GM12878 (cell line): ENCODE data around the gene LHFPL3. TPM values are rescaled to one million over a fixed set of nuclear protein-coding genes. Genes with fewer than 3 reads are reported as not detected.

Source experiments
- ATAC-seq: fragments of 200-7000 bp; cut with Tn5 transposase; 3 replicates; pipeline ENCODE4 v1.9.1; 2020; ENCODE audit warnings: mild to moderate bottlenecking, moderate library complexity
- BruUV-seq: library from RNA; stranded (reverse); fragments of 400-500 nt; replicated peaks from 2 replicates; lab custom pipeline; 2021; lab: Mats Ljungman, UMichigan
- CTCF ChIA-PET: fragments of 300-600 bp; sonication (Branson Sonifier 250); formaldehyde crosslinking; extraction: SDS; loops from one replicate; lab custom pipeline; 2021; ENCODE audit warnings: inconsistent platforms; lab: Yijun Ruan, JAX
- POLR2A ChIA-PET: fragments of 350-600 bp; formaldehyde crosslinking; extraction: SDS; loops from one replicate; lab custom pipeline; 2021; ENCODE audit warnings: inconsistent platforms; lab: Charles Lee
- RAD21 ChIA-PET: fragments of 300-600 bp; sonication (Branson Sonifier 250); formaldehyde crosslinking; loops from one replicate; lab custom pipeline; 2023; ENCODE audit warnings: antibody characterized with exemption; ENCODE audit not compliant: unreplicated experiment; lab: Charles Lee
- SMC1A ChIA-PET: fragments of 300-600 bp; sonication (Branson Sonifier 250); formaldehyde crosslinking; loops from one replicate; lab custom pipeline; 2023; ENCODE audit not compliant: unreplicated experiment, uncharacterized antibody; lab: Charles Lee
- DNase-seq: peaks from one replicate; pipeline ENCODE4 v3.0.0-alpha.2; 2011; ENCODE audit warnings: low read depth, low spot score
- FAIRE-seq: peaks from 3 replicates; lab custom pipeline; 2011; peaks lifted over from hg19 to GRCh38; lab: Jason Lieb, UNC
- H2AFZ ChIP-seq: 2 replicates; pipeline ENCODE4 v1.6.0; 2011; ENCODE audit warnings: low read depth, low read length, control low read depth; ENCODE audit not compliant: control insufficient read depth
- H3K27ac ChIP-seq: 2 replicates; pipeline ENCODE4 v1.5.1; 2011; ENCODE audit warnings: control low read depth; ENCODE audit not compliant: control insufficient read depth, insufficient read depth
- H3K27me3 ChIP-seq, 2 experiments: replicated peaks in 1 of 2; 2 replicates each; pipeline versions ENCODE4 v1.6.0 to v1.6.1; 2011; ENCODE audit warnings: low read length in 1 of 2; ENCODE audit not compliant: control insufficient read depth in 2 of 2, insufficient read depth in 2 of 2
- H3K36me3 ChIP-seq, 2 experiments: 2 replicates each; pipeline ENCODE4 v1.5.1; 2011; ENCODE audit warnings: low read length in 1 of 2; ENCODE audit not compliant: control insufficient read depth in 2 of 2, insufficient read depth in 2 of 2
- H3K4me1 ChIP-seq: 2 replicates; pipeline ENCODE4 v1.6.1; 2011; ENCODE audit warnings: mild to moderate bottlenecking, low read length, moderate library complexity, mixed read lengths; ENCODE audit not compliant: control insufficient read depth, insufficient read depth
- H3K4me2 ChIP-seq: 2 replicates; pipeline ENCODE4 v1.6.0; 2011; ENCODE audit warnings: control low read depth; ENCODE audit not compliant: control insufficient read depth, insufficient read depth
- H3K4me3 ChIP-seq: fragments of 200-600 bp; sonication (generic); 2 replicates; pipeline ENCODE4 v1.5.1; 2016
- H3K79me2 ChIP-seq: 2 replicates; pipeline ENCODE4 v1.6.0; 2011; ENCODE audit warnings: low read length; ENCODE audit not compliant: control insufficient read depth, insufficient read depth
- H3K9ac ChIP-seq: 2 replicates; pipeline ENCODE4 v1.8.0; 2011; ENCODE audit warnings: low read length, control low read depth, mixed read lengths; ENCODE audit not compliant: control insufficient read depth, insufficient read depth
- H3K9me3 ChIP-seq: replicated peaks from 3 replicates; pipeline ENCODE4 v1.5.1; 2011; ENCODE audit warnings: mild to moderate bottlenecking, low read length; ENCODE audit not compliant: control insufficient read depth, insufficient read depth
- H4K20me1 ChIP-seq: 2 replicates; pipeline ENCODE4 v1.6.0; 2011; ENCODE audit not compliant: control insufficient read depth, insufficient read depth
- BACH1 ChIP-seq: fragments of 450-650 bp; IDR thresholded peaks from 2 replicates; pipeline ENCODE4 v1.6.1; 2017; ENCODE audit warnings: mild to moderate bottlenecking, borderline replicate concordance
- BCL11A ChIP-seq: IDR thresholded peaks from 2 replicates; pipeline ENCODE4 v1.6.1; 2011; ENCODE audit warnings: low read depth, low read length
- BRCA1 ChIP-seq: IDR thresholded peaks from 2 replicates; pipeline ENCODE4 v1.6.1; 2011; ENCODE audit warnings: low read depth, low read length, improper control_type of control experiment
- CTCF ChIP-seq, 3 experiments: IDR thresholded peaks in 2 of 3; conservative IDR thresholded peaks in 1 of 3; 2 replicates each; pipeline ENCODE4 v1.5.1; 2011; ENCODE audit warnings: low read depth in 3 of 3, low read length in 3 of 3, mild to moderate bottlenecking in 3 of 3, control low read depth in 2 of 3, moderate library complexity in 2 of 3, inconsistent platforms in 1 of 3, mixed read lengths in 1 of 3; ENCODE audit not compliant: control insufficient read depth in 2 of 3, insufficient read depth in 1 of 3; ENCODE audit errors: extremely low read depth in 1 of 3
- EGR1 ChIP-seq, 2 experiments: IDR thresholded peaks; 1 replicate in 1 of 2; 2 replicates in 1 of 2; pipeline ENCODE4 v1.6.1; 2011 to 2012; ENCODE audit warnings: low read depth in 2 of 2, low read length in 2 of 2, borderline replicate concordance in 1 of 2, mild to moderate bottlenecking in 1 of 2, moderate library complexity in 1 of 2
- FOS ChIP-seq: IDR thresholded peaks from 3 replicates; pipeline ENCODE4 v1.6.1; 2011; ENCODE audit warnings: borderline replicate concordance; ENCODE audit not compliant: insufficient read length; ENCODE audit errors: extremely low read depth
- HSF1 ChIP-seq: fragments of 150-350 bp; IDR thresholded peaks from 2 replicates; pipeline ENCODE4 v1.6.1; 2014; ENCODE audit warnings: mild to moderate bottlenecking, low read depth, low read length
- IRF4 ChIP-seq: IDR thresholded peaks from 2 replicates; pipeline ENCODE4 v1.6.1; 2011; ENCODE audit warnings: low read depth, low read length
- MEF2A ChIP-seq: IDR thresholded peaks from 2 replicates; pipeline ENCODE4 v1.6.1; 2011; ENCODE audit warnings: low read depth, mild to moderate bottlenecking, low read length, moderate library complexity; ENCODE audit not compliant: insufficient read depth
- MEF2B ChIP-seq: fragments of 450-650 bp; IDR thresholded peaks from 2 replicates; pipeline ENCODE4 v1.6.1; 2018; ENCODE audit warnings: mild to moderate bottlenecking, moderate library complexity; ENCODE audit not compliant: partially characterized antibody, poor library complexity, severe bottlenecking
- RCOR1 ChIP-seq: conservative IDR thresholded peaks from 2 replicates; pipeline ENCODE4 v1.6.1; 2012; ENCODE audit warnings: low read depth, low read length, improper control_type of control experiment
- SIN3A ChIP-seq: IDR thresholded peaks from 2 replicates; pipeline ENCODE4 v1.6.1; 2012; ENCODE audit warnings: low read depth, low read length, improper control_type of control experiment
- SMAD1 ChIP-seq: fragments of 450-650 bp; IDR thresholded peaks from 2 replicates; pipeline ENCODE4 v1.6.1; 2018; ENCODE audit warnings: mild to moderate bottlenecking, low read depth; ENCODE audit not compliant: partially characterized antibody
- SMC3 ChIP-seq: IDR thresholded peaks from 2 replicates; pipeline ENCODE4 v1.6.1; 2011; ENCODE audit warnings: low read length, improper control_type of control experiment, borderline replicate concordance
- WGBS: methylation state at CpG from one replicate; pipeline ENCODE4 v1.1.6; 2016; ENCODE audit warnings: low lambda C conversion rate; ENCODE audit not compliant: insufficient replicate concordance, insufficient coverage; ENCODE audit errors: missing lambda C conversion rate; 5-methylcytosine and 5-hydroxymethylcytosine counted together
- in situ Hi-C: fragments of 300-500 bp; cut with MboI; formaldehyde crosslinking; loops from 9 replicates; pipeline ENCODE4 v1.14.3; 2018; ENCODE audit warnings: mixed read lengths
- intact Hi-C: fragments of 100-400 bp; cut with micrococcal nuclease; formaldehyde crosslinking; loops from one replicate; pipeline ENCODE4 v1.14.2; 2022; ENCODE audit not compliant: unreplicated experiment
- polyA plus RNA-seq, 11 experiments: library from polyadenylated mRNA; depleted of rRNA in 4 of 11; unstranded in 6 of 11; stranded (reverse) in 5 of 11; fragments of >200 nt; fragmentation: Nextera tagmentation in 4 of 11; fragmentation: Illumina TruSeq in 1 of 11; extraction: Ambion mirVana in 4 of 11; extraction: Trizol in 1 of 11; gene quantifications; 1 replicate in 1 of 11; 2 replicates in 10 of 11; pipeline versions ENCODE4 v1.2.1 to v1.2.3, GENCODE V29; 2011 to 2016; ENCODE audit warnings: inconsistent platforms in 2 of 11, missing spikeins in 2 of 11, low read depth in 1 of 11
- total RNA-seq, 4 experiments: library from RNA; depleted of rRNA in 3 of 4; stranded (reverse); fragments of >200 nt in 3 of 4; fragmentation: Illumina TruSeq in 1 of 4; extraction: Trizol in 1 of 4; gene quantifications; 2 replicates each; pipeline versions ENCODE4 v1.2.1 to v1.2.3, GENCODE V29; 2013 to 2021

LHFPL3 gene
- total and polyA plus RNA-seq, 10 of the 15 experiments (the other 5 are each of a cell fraction or from before 2014, with no cell fraction given): 0.09 TPM; not detected in 9

- in situ Hi-C loops: no loop called here
- H3K79me2 ChIP-seq: no peaks in the 10 kb centered on the region
- no peaks in the 10 kb centered on the region for H3K27me3 ChIP-seq
- no peak for ATAC-seq
- intact Hi-C loops: loop anchor here (10.0 kb wide), 1 partner anchor 284 kb away; no protein-coding TSS in a partner anchor
- ChIA-PET SMC1A (no interaction called here), RAD21 (no interaction called here), POLR2A (no interaction called here), CTCF (no interaction called here)
- DNase-seq: no peak
- no peaks in the 10 kb centered on the region for H3K4me1 ChIP-seq
- no TSS peak for BruUV-seq
- no peaks in the 10 kb centered on the region for H3K9me3 ChIP-seq
- no peaks in the 10 kb centered on the region for H4K20me1 ChIP-seq
- no peak overlapping the region for H3K9ac ChIP-seq
- no peak for FAIRE-seq
- H3K4me3 ChIP-seq: no peak overlapping the region
- no peaks in the 10 kb centered on the region for H3K36me3 ChIP-seq
- no peak overlapping the region for H3K4me2 ChIP-seq
- H2AFZ ChIP-seq: no peak overlapping the region
- TF ChIP-seq CTCF (IDR thresholded peaks at IDR 0.05 in 2 of 3, conservative IDR thresholded peaks at IDR 0.05 in 1 of 3; ENCODE audit: control insufficient read depth in 2 of 3, extremely low read depth in 1 of 3, insufficient read depth in 1 of 3, low read depth in 3 of 3, low read length in 3 of 3): 0 out of 6 replicates have a peak, but pooled peaks of 1 of the 3 experiments have one; percentile 7
- TF ChIP-seq BCL11A: no peak
- WGBS: 0% methylated on average over 2 of the region's 2 CpGs
- H3K27ac ChIP-seq: no peak overlapping the region
These were observed 220.5 kb downstream of the LHFPL3 start for GRCh38 chr7:104548861-104549260.

GRCh38 chr7:104550362-104550761 is 222.0 kb downstream of the LHFPL3 start:
- WGBS: 7% methylated on average over 3 of the region's 3 CpGs
- POLR2A ChIA-PET: no interaction called here
- DNase-seq (no peak), ATAC-seq (no peak), FAIRE-seq (no peak)
- H2AFZ ChIP-seq: no peak overlapping the region
- no peaks in the 10 kb centered on the region for H3K9me3 ChIP-seq
- no peak overlapping the region for H3K27ac ChIP-seq
- no peaks in the 10 kb centered on the region for H3K36me3 ChIP-seq
- CTCF ChIA-PET: no interaction called here
- SMC1A ChIA-PET: no interaction called here
- no peak overlapping the region for H3K4me2 ChIP-seq
- intact Hi-C loops (no loop called here), in situ Hi-C loops (no loop called here)
- no peaks in the 10 kb centered on the region for H4K20me1 ChIP-seq
- RAD21 ChIA-PET: no interaction called here
- no peak overlapping the region for H3K9ac ChIP-seq
- H3K79me2 ChIP-seq: no peaks in the 10 kb centered on the region
- H3K4me1 ChIP-seq: no peaks in the 10 kb centered on the region
- no TSS peak for BruUV-seq
- H3K4me3 ChIP-seq: no peak overlapping the region
- no peaks in the 10 kb centered on the region for H3K27me3 ChIP-seq
- TF ChIP-seq BACH1 (no peak), EGR1 (IDR thresholded peaks at IDR 0.05; ENCODE audit: borderline replicate concordance in 1 of 2, low read depth in 2 of 2, low read length in 2 of 2) (no peak), HSF1 (no peak), BRCA1 (no peak), RCOR1 (no peak), MEF2A (no peak), SMAD1 (no peak), SMC3 (no peak), IRF4 (no peak), FOS (no peak), MEF2B (no peak), SIN3A (no peak)
